GM18499 (cell line): ENCODE measurements around the gene LMBRD2.
"Not testable (repeated sequence)": the region's sequence is repeated elsewhere in the genome, so short reads cannot be mapped to it uniquely, and the experiment has no call there.

Experiments
- ATAC-seq: cut with Tn5 transposase; IDR thresholded peaks from one replicate; pipeline ENCODE4 v1.9.1; 2021; ENCODE audit warnings: moderate number of reproducible peaks; ENCODE audit not compliant: insufficient read depth, unreplicated experiment

The LMBRD2 gene

GRCh38 chr5:36162810-36163486 is 11.3 kb upstream of the LMBRD2 start:
- no peak for ATAC-seq

GRCh38 chr5:36161361-36161760 is 9.7 kb upstream of the LMBRD2 start:
- ATAC-seq: no peak

GRCh38 chr5:36160617-36161016 is 8.9 kb upstream of the LMBRD2 start:
- no peak for ATAC-seq

GRCh38 chr5:36158144-36158543 is 6.5 kb upstream of the LMBRD2 start:
- ATAC-seq: no peak

- no peak for ATAC-seq
These were observed 4.9 kb upstream of the LMBRD2 start for GRCh38 chr5:36156619-36157018.

- ATAC-seq: no peak
These were observed 4.5 kb upstream of the LMBRD2 start for GRCh38 chr5:36156121-36156601.

- ATAC-seq: no peak
These were observed 3.6 kb upstream of the LMBRD2 start for GRCh38 chr5:36155291-36155690.

GRCh38 chr5:36153726-36154125 is 2.0 kb upstream of the LMBRD2 start:
- ATAC-seq: no peak

- no peak for ATAC-seq
These were observed 1.6 kb upstream of the LMBRD2 start for GRCh38 chr5:36153298-36153677.

GRCh38 chr5:36152324-36153297 is 924 bp upstream of the LMBRD2 start:
- ATAC-seq: no peak

GRCh38 chr5:36150676-36151433 is 832 bp downstream of the LMBRD2 start:
- ATAC-seq: no peak

- ATAC-seq: no peak
These were observed 4.0 kb downstream of the LMBRD2 start for GRCh38 chr5:36147681-36148080.

GRCh38 chr5:36146390-36146789 is 5.3 kb downstream of the LMBRD2 start:
- no peak for ATAC-seq

GRCh38 chr5:36145311-36145710 is 6.4 kb downstream of the LMBRD2 start:
- ATAC-seq: no peak

GRCh38 chr5:36138900-36139683 is 12.6 kb downstream of the LMBRD2 start:
- ATAC-seq: no peak

- ATAC-seq: no peak
These were observed 15.1 kb downstream of the LMBRD2 start for GRCh38 chr5:36136581-36136980.

- no peak for ATAC-seq
These were observed 15.7 kb downstream of the LMBRD2 start for GRCh38 chr5:36135988-36136387.

- ATAC-seq: not testable (repeated sequence)
These were observed 18.7 kb downstream of the LMBRD2 start for GRCh38 chr5:36133009-36133408.

- ATAC-seq: not testable (repeated sequence)
These were observed 22.0 kb downstream of the LMBRD2 start for GRCh38 chr5:36129666-36130065.

- ATAC-seq: no peak
These were observed 22.9 kb downstream of the LMBRD2 start for GRCh38 chr5:36128795-36129194.
